Liver (tissue), 9 donors: ENCODE measurements around the gene ABLIM2. TPM values are rescaled to one million over a fixed set of nuclear protein-coding genes. Genes with fewer than 3 reads are reported as not detected.

ENCODE experiments used
- DNase-seq: peaks from one replicate; pipeline ENCODE4 v3.0.0-alpha.2; 2017; ENCODE audit warnings: low spot score
- H3K27ac ChIP-seq, 2 donors: one replicate each; pipeline ENCODE4 v1.7.0; 2013; ENCODE audit warnings: inconsistent platforms in 2 of 2, low read length in 2 of 2, control low read depth in 1 of 2, low read depth in 1 of 2, mild to moderate bottlenecking in 1 of 2
- H3K27me3 ChIP-seq, 4 donors: one replicate each; pipeline versions ENCODE4 v1.6.1 to v1.7.0; 2013; ENCODE audit warnings: low read length in 3 of 4, inconsistent platforms in 1 of 4, mild to moderate bottlenecking in 1 of 4, moderate library complexity in 1 of 4; ENCODE audit not compliant: control insufficient read depth in 4 of 4, insufficient read depth in 4 of 4
- H3K36me3 ChIP-seq, 4 donors: one replicate each; pipeline versions ENCODE4 v1.6.1 to v1.7.0; 2013; ENCODE audit warnings: low read length in 3 of 4, mild to moderate bottlenecking in 3 of 4, low read depth in 1 of 4, moderate library complexity in 1 of 4; ENCODE audit not compliant: control insufficient read depth in 4 of 4, insufficient read depth in 3 of 4
- H3K4me1 ChIP-seq, 4 donors: one replicate each; pipeline versions ENCODE4 v1.6.1 to v1.7.0; 2013; ENCODE audit warnings: low read length in 3 of 4, mild to moderate bottlenecking in 3 of 4, moderate library complexity in 1 of 4; ENCODE audit not compliant: control insufficient read depth in 4 of 4, insufficient read depth in 4 of 4
- H3K4me3 ChIP-seq, 3 donors: one replicate each; pipeline versions ENCODE4 v1.6.1 to v1.7.0; 2013; ENCODE audit warnings: low read length in 3 of 3, control low read depth in 1 of 3, low read depth in 1 of 3, mild to moderate bottlenecking in 1 of 3
- H3K9ac ChIP-seq, 2 donors: one replicate each; pipeline ENCODE4 v1.7.0; 2013; ENCODE audit warnings: low read length in 2 of 2, mild to moderate bottlenecking in 2 of 2, moderate library complexity in 2 of 2, control low read depth in 1 of 2, low read depth in 1 of 2
- H3K9me3 ChIP-seq, 4 donors: one replicate each; pipeline versions ENCODE4 v1.6.1 to v1.7.0; 2013; ENCODE audit warnings: low read length in 3 of 4; ENCODE audit not compliant: control insufficient read depth in 4 of 4
- EGR1 ChIP-seq, 2 donors: IDR thresholded peaks; 2 replicates each; pipeline ENCODE4 v1.6.1; 2016 to 2018; ENCODE audit warnings: antibody characterized with exemption in 2 of 2, low read depth in 2 of 2
- FOXA2 ChIP-seq: IDR thresholded peaks from 2 replicates; pipeline ENCODE4 v1.6.1; 2016; ENCODE audit warnings: antibody characterized with exemption
- GABPA ChIP-seq, 2 donors: IDR thresholded peaks in 1 of 2; conservative IDR thresholded peaks in 1 of 2; 2 replicates each; pipeline ENCODE4 v1.6.1; 2016; ENCODE audit warnings: antibody characterized with exemption in 2 of 2, mild to moderate bottlenecking in 1 of 2, moderate library complexity in 1 of 2
- HNF4A ChIP-seq, 2 donors: conservative IDR thresholded peaks; 2 replicates each; pipeline ENCODE4 v1.6.1; 2016; ENCODE audit warnings: antibody characterized with exemption in 2 of 2, mild to moderate bottlenecking in 2 of 2
- HNF4G ChIP-seq: IDR thresholded peaks from 2 replicates; pipeline ENCODE4 v1.6.1; 2016; ENCODE audit warnings: antibody characterized with exemption
- NR2F2 ChIP-seq: IDR thresholded peaks from 2 replicates; pipeline ENCODE4 v1.6.1; 2016; ENCODE audit warnings: antibody characterized with exemption
- RAD21 ChIP-seq, 2 donors: IDR thresholded peaks; 2 replicates each; pipeline ENCODE4 v1.6.1; 2016; ENCODE audit warnings: antibody characterized with exemption in 2 of 2, mild to moderate bottlenecking in 2 of 2
- RXRA ChIP-seq, 2 donors: IDR thresholded peaks; 2 replicates each; pipeline ENCODE4 v1.6.1; 2017 to 2018; ENCODE audit warnings: antibody characterized with exemption in 2 of 2, mild to moderate bottlenecking in 1 of 2
- SP1 ChIP-seq: IDR thresholded peaks from 2 replicates; pipeline ENCODE4 v1.6.1; 2018; ENCODE audit warnings: antibody characterized with exemption, mild to moderate bottlenecking
- TAF1 ChIP-seq: conservative IDR thresholded peaks from 2 replicates; pipeline ENCODE4 v1.6.1; 2016; ENCODE audit warnings: antibody characterized with exemption, mild to moderate bottlenecking
- YY1 ChIP-seq: IDR thresholded peaks from 2 replicates; pipeline ENCODE4 v1.6.1; 2016; ENCODE audit warnings: antibody characterized with exemption, mild to moderate bottlenecking
- WGBS: extraction: QIAGEN DNeasy Blood & Tissue Kit; methylation state at CpG from one replicate; pipeline ENCODE4 v1.1.7; 2013; 5-methylcytosine and 5-hydroxymethylcytosine counted together
- polyA plus RNA-seq, 2 donors: library from polyadenylated mRNA; stranded (reverse) in 1 of 2; unstranded in 1 of 2; fragments of 200-250 nt in 1 of 2; fragments of >200 nt in 1 of 2; fragmentation: Nextera tagmentation in 1 of 2; extraction: Ambion mirVana in 1 of 2; gene quantifications; one replicate each; pipeline versions ENCODE4 v1.2.1 to v1.2.3, GENCODE V29; 2013 to 2015
- total RNA-seq, 2 donors: library from RNA; depleted of rRNA; stranded (reverse); fragments of >200 nt; gene quantifications; one replicate each; pipeline ENCODE4 v1.2.3, GENCODE V29; 2014
- TF ChIP-seq, protein P1 (sequence below): IDR thresholded peaks from 2 replicates; pipeline ENCODE4 v1.6.1; 2016; ENCODE audit warnings: antibody characterized with exemption, mild to moderate bottlenecking
- TF ChIP-seq, protein P2 (sequence below): IDR thresholded peaks from 2 replicates; pipeline ENCODE4 v1.6.1; 2016; ENCODE audit warnings: antibody characterized with exemption
- TF ChIP-seq, protein P3 (sequence below): fragments of 150-350 bp; IDR thresholded peaks from 2 replicates; pipeline ENCODE4 v1.5.1; 2017; ENCODE audit warnings: improper control_type of control experiment, low read depth, low read length; ENCODE audit not compliant: missing input control
- TF ChIP-seq, protein P4 (sequence below): IDR thresholded peaks from 2 replicates; pipeline ENCODE4 v1.6.1; 2016; ENCODE audit warnings: antibody characterized with exemption
- TF ChIP-seq, protein P5 (sequence below): IDR thresholded peaks from 2 replicates; pipeline ENCODE4 v1.6.1; 2016; ENCODE audit warnings: antibody characterized with exemption
- donor health status: healthy.
- donor health status: healthy.
- donor health status: healthy.
- donor health status: healthy.
- donor health status: healthy.

Gene ABLIM2
- total and polyA plus RNA-seq, 4 donors, result 0.75 to 2.5 (median 0.93) TPM

DNA sequence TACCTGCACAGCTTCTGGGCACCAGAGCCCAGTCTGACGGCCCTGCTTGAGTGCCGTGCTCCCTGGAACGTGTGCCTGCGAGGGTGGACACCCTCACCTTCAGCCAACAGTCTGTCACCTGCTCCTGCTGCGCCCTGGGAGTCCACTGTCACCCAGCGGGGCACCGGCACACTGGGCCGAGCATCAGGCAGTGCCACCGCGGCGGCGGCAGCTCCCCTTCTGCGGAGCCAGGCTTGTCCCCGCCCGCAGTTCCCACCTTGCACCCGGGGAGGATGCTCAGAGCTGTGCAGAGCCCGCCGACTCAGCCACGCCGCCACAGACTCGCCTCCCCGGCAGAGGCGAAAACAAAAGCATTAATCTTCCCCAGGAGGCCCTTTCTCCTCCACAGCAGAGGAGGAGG is 86.8 kb downstream of the ABLIM2 start:
- Histone ChIP-seq H3K36me3 (no peaks in the 10 kb centered on the region), H3K27me3 (no peaks in the 10 kb centered on the region), H3K9me3 (no peaks in the 10 kb centered on the region), H3K4me3 (no peak overlapping the region), H3K9ac (no peak overlapping the region), H3K4me1 (no peaks in the 10 kb centered on the region), H3K27ac (no peak overlapping the region)
- no peak for DNase-seq
- 57% methylated on average over 23 of the region's 23 CpGs for WGBS
- no peak for TF ChIP-seq SP1
- TF ChIP-seq, protein P1, sequence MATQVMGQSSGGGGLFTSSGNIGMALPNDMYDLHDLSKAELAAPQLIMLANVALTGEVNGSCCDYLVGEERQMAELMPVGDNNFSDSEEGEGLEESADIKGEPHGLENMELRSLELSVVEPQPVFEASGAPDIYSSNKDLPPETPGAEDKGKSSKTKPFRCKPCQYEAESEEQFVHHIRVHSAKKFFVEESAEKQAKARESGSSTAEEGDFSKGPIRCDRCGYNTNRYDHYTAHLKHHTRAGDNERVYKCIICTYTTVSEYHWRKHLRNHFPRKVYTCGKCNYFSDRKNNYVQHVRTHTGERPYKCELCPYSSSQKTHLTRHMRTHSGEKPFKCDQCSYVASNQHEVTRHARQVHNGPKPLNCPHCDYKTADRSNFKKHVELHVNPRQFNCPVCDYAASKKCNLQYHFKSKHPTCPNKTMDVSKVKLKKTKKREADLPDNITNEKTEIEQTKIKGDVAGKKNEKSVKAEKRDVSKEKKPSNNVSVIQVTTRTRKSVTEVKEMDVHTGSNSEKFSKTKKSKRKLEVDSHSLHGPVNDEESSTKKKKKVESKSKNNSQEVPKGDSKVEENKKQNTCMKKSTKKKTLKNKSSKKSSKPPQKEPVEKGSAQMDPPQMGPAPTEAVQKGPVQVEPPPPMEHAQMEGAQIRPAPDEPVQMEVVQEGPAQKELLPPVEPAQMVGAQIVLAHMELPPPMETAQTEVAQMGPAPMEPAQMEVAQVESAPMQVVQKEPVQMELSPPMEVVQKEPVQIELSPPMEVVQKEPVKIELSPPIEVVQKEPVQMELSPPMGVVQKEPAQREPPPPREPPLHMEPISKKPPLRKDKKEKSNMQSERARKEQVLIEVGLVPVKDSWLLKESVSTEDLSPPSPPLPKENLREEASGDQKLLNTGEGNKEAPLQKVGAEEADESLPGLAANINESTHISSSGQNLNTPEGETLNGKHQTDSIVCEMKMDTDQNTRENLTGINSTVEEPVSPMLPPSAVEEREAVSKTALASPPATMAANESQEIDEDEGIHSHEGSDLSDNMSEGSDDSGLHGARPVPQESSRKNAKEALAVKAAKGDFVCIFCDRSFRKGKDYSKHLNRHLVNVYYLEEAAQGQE, result no peak
- TF ChIP-seq HNF4A (conservative IDR thresholded peaks at IDR 0.05), result no peak
- TF ChIP-seq GABPA (IDR thresholded peaks at IDR 0.05 in 1 of 2, conservative IDR thresholded peaks at IDR 0.05 in 1 of 2), result no peak

DNA sequence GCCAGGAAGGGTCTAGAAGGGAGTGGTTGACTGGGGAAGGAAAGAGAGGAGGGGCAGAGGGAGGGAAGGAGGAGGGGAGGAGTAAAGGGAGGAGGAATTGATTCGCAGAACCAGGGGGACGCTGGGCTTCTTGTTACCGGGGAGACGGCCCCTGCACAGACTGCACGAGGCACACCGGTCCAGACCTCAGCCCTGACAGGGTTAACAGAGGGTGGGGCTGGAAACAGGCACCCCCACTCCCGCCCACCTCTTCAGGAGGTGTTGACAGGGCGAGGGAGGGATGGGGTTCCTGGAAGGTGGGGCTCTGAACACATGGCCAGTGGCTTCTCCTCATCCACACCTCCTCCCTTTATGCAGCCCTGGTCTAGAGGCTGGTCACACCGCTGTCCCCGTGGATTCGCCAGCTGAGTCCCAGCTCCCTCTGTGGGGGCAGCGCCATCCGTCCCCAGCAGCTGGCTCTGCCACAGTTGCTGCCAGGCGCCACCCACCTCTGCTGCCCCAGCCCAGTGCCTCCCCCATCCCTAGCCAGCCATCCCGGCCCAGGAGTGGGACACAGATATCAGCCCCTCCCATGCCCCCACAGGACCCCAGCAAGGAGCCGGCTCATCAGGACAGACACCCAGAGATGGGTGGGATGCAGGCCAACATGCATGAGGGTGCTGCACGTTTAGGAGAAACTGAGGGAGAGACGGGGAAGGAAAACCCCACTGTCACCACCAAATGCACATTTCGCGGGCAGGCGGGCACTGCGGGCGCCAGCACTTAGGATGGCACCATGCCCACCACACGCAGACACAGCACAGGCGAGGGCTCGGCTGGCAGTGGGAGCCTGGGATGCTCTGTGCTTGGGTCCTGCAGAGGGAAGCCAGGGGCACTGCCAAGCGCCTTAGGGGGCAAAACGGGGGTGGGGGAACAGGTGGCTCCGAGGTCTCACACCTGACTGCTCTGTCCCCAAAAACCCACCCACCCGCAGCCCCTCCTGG is 87.6 kb downstream of the ABLIM2 start:
- Histone ChIP-seq H3K9ac (no peak overlapping the region), H3K36me3 (no peaks in the 10 kb centered on the region), H3K9me3 (no peaks in the 10 kb centered on the region), H3K4me3 (no peak overlapping the region), H3K4me1 (no peaks in the 10 kb centered on the region), H3K27ac (no peak overlapping the region), H3K27me3 (no peaks in the 10 kb centered on the region)
- DNase-seq, result no peak
- TF ChIP-seq, protein P2, sequence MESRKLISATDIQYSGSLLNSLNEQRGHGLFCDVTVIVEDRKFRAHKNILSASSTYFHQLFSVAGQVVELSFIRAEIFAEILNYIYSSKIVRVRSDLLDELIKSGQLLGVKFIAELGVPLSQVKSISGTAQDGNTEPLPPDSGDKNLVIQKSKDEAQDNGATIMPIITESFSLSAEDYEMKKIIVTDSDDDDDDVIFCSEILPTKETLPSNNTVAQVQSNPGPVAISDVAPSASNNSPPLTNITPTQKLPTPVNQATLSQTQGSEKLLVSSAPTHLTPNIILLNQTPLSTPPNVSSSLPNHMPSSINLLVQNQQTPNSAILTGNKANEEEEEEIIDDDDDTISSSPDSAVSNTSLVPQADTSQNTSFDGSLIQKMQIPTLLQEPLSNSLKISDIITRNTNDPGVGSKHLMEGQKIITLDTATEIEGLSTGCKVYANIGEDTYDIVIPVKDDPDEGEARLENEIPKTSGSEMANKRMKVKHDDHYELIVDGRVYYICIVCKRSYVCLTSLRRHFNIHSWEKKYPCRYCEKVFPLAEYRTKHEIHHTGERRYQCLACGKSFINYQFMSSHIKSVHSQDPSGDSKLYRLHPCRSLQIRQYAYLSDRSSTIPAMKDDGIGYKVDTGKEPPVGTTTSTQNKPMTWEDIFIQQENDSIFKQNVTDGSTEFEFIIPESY, result no peak
- TF ChIP-seq SP1 (no peak), HNF4G (no peak), RXRA (IDR thresholded peaks at IDR 0.05) (no peak), EGR1 (IDR thresholded peaks at IDR 0.05; ENCODE audit: low read depth in 2 of 2) (no peak), GABPA (IDR thresholded peaks at IDR 0.05 in 1 of 2, conservative IDR thresholded peaks at IDR 0.05 in 1 of 2) (no peak), TAF1 (no peak), NR2F2 (no peak), FOXA2 (no peak), RAD21 (IDR thresholded peaks at IDR 0.05) (no peak), HNF4A (conservative IDR thresholded peaks at IDR 0.05) (no peak), YY1 (no peak)
- TF ChIP-seq, protein P3, sequence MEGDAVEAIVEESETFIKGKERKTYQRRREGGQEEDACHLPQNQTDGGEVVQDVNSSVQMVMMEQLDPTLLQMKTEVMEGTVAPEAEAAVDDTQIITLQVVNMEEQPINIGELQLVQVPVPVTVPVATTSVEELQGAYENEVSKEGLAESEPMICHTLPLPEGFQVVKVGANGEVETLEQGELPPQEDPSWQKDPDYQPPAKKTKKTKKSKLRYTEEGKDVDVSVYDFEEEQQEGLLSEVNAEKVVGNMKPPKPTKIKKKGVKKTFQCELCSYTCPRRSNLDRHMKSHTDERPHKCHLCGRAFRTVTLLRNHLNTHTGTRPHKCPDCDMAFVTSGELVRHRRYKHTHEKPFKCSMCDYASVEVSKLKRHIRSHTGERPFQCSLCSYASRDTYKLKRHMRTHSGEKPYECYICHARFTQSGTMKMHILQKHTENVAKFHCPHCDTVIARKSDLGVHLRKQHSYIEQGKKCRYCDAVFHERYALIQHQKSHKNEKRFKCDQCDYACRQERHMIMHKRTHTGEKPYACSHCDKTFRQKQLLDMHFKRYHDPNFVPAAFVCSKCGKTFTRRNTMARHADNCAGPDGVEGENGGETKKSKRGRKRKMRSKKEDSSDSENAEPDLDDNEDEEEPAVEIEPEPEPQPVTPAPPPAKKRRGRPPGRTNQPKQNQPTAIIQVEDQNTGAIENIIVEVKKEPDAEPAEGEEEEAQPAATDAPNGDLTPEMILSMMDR, result no peak
- TF ChIP-seq, protein P1, result no peak
- TF ChIP-seq, protein P4, sequence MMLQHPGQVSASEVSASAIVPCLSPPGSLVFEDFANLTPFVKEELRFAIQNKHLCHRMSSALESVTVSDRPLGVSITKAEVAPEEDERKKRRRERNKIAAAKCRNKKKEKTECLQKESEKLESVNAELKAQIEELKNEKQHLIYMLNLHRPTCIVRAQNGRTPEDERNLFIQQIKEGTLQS, result no peak
- TF ChIP-seq, protein P5, sequence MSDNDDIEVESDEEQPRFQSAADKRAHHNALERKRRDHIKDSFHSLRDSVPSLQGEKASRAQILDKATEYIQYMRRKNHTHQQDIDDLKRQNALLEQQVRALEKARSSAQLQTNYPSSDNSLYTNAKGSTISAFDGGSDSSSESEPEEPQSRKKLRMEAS, result no peak
- WGBS, result 60% methylated on average over 30 of the region's 30 CpGs
